Keratinocyte (primary cell): ENCODE results near the gene SEPHS2.

Experiments used
- EZH2 ChIP-seq: IDR thresholded peaks from one replicate; pipeline ENCODE4 v1.6.1; 2012; ENCODE audit warnings: inconsistent platforms, mild to moderate bottlenecking, low read length, moderate library complexity
- TF ChIP-seq, protein P1 (sequence below), 3 experiments: IDR thresholded peaks in 1 of 3; conservative IDR thresholded peaks in 1 of 3; optimal IDR thresholded peaks in 1 of 3; 2 replicates in 2 of 3; 3 replicates in 1 of 3; pipeline versions ENCODE3 to v1.5.1; 2011; ENCODE audit warnings: low read length in 3 of 3, mild to moderate bottlenecking in 3 of 3, moderate library complexity in 2 of 3, control low read depth in 1 of 3, inconsistent platforms in 1 of 3; ENCODE audit not compliant: insufficient read depth in 2 of 3; ENCODE audit errors: extremely low read depth in 1 of 3

DNA sequence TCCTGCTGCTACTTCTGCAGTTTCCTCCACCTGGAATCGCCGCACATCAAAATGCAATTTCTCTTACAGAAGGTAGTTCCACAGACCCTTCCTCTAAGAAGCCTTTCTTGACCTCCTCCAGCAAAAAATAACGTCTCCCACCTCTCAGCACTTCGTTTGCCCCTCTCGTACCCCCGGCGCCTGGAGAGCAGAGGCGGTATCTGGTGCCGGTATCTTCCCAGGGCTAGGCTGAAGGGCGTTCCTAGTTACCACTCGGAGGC, 16.3 kb downstream of the SEPHS2 start:
- TF ChIP-seq, protein P1, sequence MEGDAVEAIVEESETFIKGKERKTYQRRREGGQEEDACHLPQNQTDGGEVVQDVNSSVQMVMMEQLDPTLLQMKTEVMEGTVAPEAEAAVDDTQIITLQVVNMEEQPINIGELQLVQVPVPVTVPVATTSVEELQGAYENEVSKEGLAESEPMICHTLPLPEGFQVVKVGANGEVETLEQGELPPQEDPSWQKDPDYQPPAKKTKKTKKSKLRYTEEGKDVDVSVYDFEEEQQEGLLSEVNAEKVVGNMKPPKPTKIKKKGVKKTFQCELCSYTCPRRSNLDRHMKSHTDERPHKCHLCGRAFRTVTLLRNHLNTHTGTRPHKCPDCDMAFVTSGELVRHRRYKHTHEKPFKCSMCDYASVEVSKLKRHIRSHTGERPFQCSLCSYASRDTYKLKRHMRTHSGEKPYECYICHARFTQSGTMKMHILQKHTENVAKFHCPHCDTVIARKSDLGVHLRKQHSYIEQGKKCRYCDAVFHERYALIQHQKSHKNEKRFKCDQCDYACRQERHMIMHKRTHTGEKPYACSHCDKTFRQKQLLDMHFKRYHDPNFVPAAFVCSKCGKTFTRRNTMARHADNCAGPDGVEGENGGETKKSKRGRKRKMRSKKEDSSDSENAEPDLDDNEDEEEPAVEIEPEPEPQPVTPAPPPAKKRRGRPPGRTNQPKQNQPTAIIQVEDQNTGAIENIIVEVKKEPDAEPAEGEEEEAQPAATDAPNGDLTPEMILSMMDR (optimal IDR thresholded peaks at IDR 0.05 in 1 of 3, IDR thresholded peaks at IDR 0.05 in 1 of 3, conservative IDR thresholded peaks at IDR 0.05 in 1 of 3; ENCODE audit: extremely low read depth in 1 of 3, insufficient read depth in 2 of 3, low read length in 3 of 3), result no peak
- TF ChIP-seq EZH2, result no peak
